Measurements from ENCODE around the gene PRR29.

PRR29 gene

DNA sequence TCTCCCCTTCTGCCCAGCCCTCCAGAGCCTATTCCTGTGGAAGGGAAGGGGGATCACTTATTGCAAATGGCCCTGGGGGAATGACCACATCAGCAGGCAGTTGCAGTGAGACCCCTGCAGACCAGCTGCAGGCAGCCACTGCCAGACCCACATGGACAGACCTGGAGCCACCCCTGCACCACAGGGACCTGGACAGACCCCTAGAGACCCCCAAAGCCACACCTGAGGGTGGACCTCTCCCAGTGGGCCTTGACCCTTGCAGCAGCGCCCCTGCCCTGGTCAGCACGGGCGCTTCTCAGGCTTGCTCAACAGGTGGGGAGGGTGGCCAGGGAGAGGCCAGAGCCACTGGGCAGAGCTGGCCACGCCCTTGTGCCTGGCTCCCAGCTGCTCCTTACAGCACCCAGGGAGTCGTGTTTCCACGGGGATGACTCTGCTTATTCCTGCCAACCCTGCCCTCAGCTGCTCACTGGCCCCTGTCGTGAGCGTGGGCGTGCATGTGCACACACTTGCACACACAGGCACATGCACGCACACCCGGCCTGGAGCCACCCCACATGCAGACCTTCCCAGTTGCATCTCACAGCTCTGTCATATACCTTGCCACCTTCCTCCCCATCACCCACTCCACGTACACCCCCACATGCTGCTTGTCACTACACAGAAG, 24.1 kb upstream of the PRR29 start:
- Histone ChIP-seq H3K9me3 (ENCODE audit: low read length) (no peaks in the 10 kb centered on the region), H3K36me3 (ENCODE audit: insufficient read depth, low read length) (no peaks in the 10 kb centered on the region), H2AFZ (ENCODE audit: low read length) (no peak overlapping the region), H3K79me2 (ENCODE audit: insufficient read depth, low read length) (no peaks in the 10 kb centered on the region), H3F3A (ENCODE audit: insufficient read depth, low read length) (no peaks in the 10 kb centered on the region), H3K9ac (ENCODE audit: low read length) (no peak overlapping the region), H3K4me3 (ENCODE audit: low read depth, low read length, poor library complexity, severe bottlenecking) (no peak overlapping the region), H3K27me3 (ENCODE audit: insufficient read depth, low read length) (peaks cover 5% of the 10 kb centered on the region; the same call in 1 of the 2 replicates), H3K4me1 (ENCODE audit: insufficient read depth, low read length, severe bottlenecking) (no peaks in the 10 kb centered on the region), H3K4me2 (ENCODE audit: low read length) (no peak overlapping the region), H3K9me2 (ENCODE audit: low read depth, low read length) (no peaks in the 10 kb centered on the region), H3K27ac (ENCODE audit: low read depth, low read length, poor library complexity, severe bottlenecking) (no peak overlapping the region), H4K20me1 (ENCODE audit: insufficient read depth, low read length) (no peaks in the 10 kb centered on the region)
- TF ChIP-seq CTCF (IDR thresholded peaks at IDR 0.05; ENCODE audit: low read length): no peak
- TF ChIP-seq EZH2 (IDR thresholded peaks at IDR 0.05; ENCODE audit: borderline replicate concordance, low read length): no peak

GRCh38 chr17:63974594-63975192, 23.5 kb upstream of the PRR29 start:
- TF ChIP-seq EZH2 (IDR thresholded peaks at IDR 0.05; ENCODE audit: borderline replicate concordance, low read length) (no peak), CTCF (IDR thresholded peaks at IDR 0.05; ENCODE audit: low read length) (no peak)
- H3K9me2 ChIP-seq (ENCODE audit: low read depth, low read length): no peaks in the 10 kb centered on the region
- no peak overlapping the region for H3K27ac ChIP-seq (ENCODE audit: low read depth, low read length, poor library complexity, severe bottlenecking)
- H3F3A ChIP-seq (ENCODE audit: insufficient read depth, low read length): no peaks in the 10 kb centered on the region
- no peaks in the 10 kb centered on the region for H4K20me1 ChIP-seq (ENCODE audit: insufficient read depth, low read length)
- no peaks in the 10 kb centered on the region for H3K4me1 ChIP-seq (ENCODE audit: insufficient read depth, low read length, severe bottlenecking)
- no peak overlapping the region for H2AFZ ChIP-seq (ENCODE audit: low read length)
- H3K27me3 ChIP-seq (ENCODE audit: insufficient read depth, low read length): peaks cover 5% of the 10 kb centered on the region; the same call in 1 of the 2 replicates
- no peak overlapping the region for H3K4me2 ChIP-seq (ENCODE audit: low read length)
- no peak overlapping the region for H3K9ac ChIP-seq (ENCODE audit: low read length)
- no peaks in the 10 kb centered on the region for H3K79me2 ChIP-seq (ENCODE audit: insufficient read depth, low read length)
- H3K9me3 ChIP-seq (ENCODE audit: low read length): no peaks in the 10 kb centered on the region
- no peak overlapping the region for H3K4me3 ChIP-seq (ENCODE audit: low read depth, low read length, poor library complexity, severe bottlenecking)
- no peaks in the 10 kb centered on the region for H3K36me3 ChIP-seq (ENCODE audit: insufficient read depth, low read length)

DNA sequence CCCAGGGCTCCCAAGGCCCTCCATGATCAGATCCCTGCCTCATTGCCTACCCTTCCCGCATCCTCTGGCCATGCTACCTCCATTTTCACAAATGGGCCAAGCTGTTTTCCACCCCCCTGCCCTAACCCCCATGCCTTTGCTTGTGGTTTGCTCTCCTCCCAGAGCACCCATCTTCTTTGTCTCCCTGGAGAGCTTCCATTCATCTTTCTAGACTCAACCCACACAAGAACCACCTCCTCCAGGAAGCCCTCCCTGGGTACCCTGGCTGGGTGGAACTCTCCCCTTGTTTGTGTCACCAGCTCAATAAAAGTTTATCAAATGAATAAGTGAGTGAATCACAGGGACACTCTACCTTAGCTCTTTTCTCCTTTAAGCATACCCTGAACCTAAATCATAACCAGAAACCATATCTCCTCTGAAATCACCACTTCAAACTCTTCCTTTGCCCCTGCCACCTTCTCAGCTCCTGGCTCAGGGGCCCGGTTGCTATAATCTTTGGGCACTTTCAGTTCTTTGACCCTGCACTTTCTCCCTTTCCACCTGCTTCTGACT, 22.5 kb upstream of the PRR29 start:
- no peak overlapping the region for H3K4me3 ChIP-seq (ENCODE audit: low read depth, low read length, poor library complexity, severe bottlenecking)
- no peak overlapping the region for H3K27ac ChIP-seq (ENCODE audit: low read depth, low read length, poor library complexity, severe bottlenecking)
- H2AFZ ChIP-seq (ENCODE audit: low read length): no peak overlapping the region
- H3K27me3 ChIP-seq (ENCODE audit: insufficient read depth, low read length): peaks cover 9% of the 10 kb centered on the region; the same call in 1 of the 2 replicates
- TF ChIP-seq CTCF (IDR thresholded peaks at IDR 0.05; ENCODE audit: low read length): no peak
- TF ChIP-seq EZH2 (IDR thresholded peaks at IDR 0.05; ENCODE audit: borderline replicate concordance, low read length): no peak
- H3K9ac ChIP-seq (ENCODE audit: low read length): no peak overlapping the region
- no peaks in the 10 kb centered on the region for H3F3A ChIP-seq (ENCODE audit: insufficient read depth, low read length)
- H3K9me2 ChIP-seq (ENCODE audit: low read depth, low read length): no peaks in the 10 kb centered on the region
- H3K4me1 ChIP-seq (ENCODE audit: insufficient read depth, low read length, severe bottlenecking): no peaks in the 10 kb centered on the region
- no peaks in the 10 kb centered on the region for H3K9me3 ChIP-seq (ENCODE audit: low read length)
- H4K20me1 ChIP-seq (ENCODE audit: insufficient read depth, low read length): no peaks in the 10 kb centered on the region
- no peaks in the 10 kb centered on the region for H3K79me2 ChIP-seq (ENCODE audit: insufficient read depth, low read length)
- no peak overlapping the region for H3K4me2 ChIP-seq (ENCODE audit: low read length)
- H3K36me3 ChIP-seq (ENCODE audit: insufficient read depth, low read length): no peaks in the 10 kb centered on the region
